GM21717 (cell line): ENCODE data around the gene METTL6.
"Not testable (repeated sequence)": the region's sequence is repeated elsewhere in the genome, so short reads cannot be mapped to it uniquely, and the experiment has no call there.

ENCODE experiments used
- ATAC-seq: cut with Tn5 transposase; IDR thresholded peaks from one replicate; pipeline ENCODE4 v1.9.1; 2021; ENCODE audit warnings: mild to moderate bottlenecking, moderate library complexity; ENCODE audit not compliant: unreplicated experiment

The METTL6 gene

DNA sequence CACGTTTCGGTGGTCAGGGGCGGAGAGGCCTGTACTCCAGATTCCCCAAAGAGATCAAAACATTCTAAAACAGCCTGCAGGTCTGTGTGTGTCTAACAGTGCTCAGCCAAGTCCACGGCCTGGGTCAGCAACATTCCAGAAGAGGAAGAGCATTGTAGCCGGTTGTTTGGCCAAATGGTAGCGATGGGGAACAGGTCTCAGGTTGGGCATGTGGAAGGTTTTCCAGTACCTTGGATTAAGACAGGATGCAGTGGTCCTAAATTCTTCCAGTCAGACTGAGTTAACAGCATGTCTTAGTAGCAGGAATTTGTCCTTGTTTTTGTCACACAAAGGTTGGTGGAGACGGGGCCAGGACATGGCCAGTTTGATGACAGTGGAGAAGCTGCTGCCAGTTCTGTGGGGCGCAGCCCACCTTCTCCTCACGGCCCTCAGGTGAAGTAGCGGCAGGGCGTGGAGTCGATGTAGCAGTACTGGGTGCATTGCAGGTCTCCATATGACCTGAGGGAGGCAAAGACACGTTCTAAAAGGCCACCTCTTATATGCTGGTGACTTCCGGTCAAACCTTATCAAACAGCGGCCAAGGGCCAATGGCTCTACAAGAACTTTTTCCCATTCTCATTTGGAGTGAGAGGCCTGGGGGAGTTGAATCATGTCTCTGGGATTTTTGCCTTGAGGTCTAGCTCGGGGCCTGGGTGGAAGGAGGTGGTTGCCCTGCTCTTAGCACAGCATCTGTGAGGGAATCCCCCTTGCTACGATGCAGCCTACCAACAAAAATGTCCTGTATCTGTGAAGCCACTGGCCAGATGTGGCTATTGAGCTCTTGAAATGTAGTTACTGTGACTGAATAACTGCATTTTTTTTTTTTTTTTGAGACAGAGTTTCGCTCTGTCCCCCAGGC is 24.1 kb upstream of the METTL6 start:
- ATAC-seq: no peak

DNA sequence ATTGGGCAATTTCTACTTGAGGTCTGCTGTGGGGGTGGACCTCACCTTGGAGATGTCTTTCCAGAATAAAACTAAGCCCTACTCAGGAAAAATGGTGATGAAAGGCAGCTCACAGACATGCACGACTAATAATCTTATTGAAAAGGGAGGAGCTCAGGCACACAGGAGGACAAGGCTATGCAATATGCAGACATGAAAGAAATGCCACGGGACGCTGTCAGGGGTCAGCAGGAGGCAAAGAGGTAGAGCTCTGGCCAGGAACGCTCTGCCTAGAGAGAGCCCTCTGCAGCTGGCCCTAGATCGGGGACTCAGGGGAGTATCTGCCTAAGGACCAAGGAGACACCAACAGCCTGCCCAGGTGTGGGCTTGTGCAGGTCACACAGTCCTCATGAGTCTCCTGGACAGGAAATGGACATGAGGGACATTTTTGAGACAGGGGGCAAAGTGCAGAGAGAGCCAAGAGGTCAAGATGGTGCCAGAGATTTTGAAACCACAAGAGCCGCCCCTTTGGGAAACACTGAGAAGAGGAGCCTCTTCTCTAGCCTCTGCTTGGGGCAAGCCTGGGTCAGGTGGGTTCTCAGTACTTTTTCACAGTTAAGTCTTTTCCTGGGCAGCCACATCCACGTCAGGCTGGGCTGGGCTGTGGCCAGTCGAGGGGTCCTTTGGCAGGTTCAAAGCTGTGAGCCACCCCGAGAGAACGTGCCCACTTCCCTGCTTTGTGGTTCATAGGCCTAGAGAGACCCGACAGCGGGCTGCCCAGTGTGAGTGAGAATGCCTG is 23.3 kb upstream of the METTL6 start:
- no peak for ATAC-seq

DNA sequence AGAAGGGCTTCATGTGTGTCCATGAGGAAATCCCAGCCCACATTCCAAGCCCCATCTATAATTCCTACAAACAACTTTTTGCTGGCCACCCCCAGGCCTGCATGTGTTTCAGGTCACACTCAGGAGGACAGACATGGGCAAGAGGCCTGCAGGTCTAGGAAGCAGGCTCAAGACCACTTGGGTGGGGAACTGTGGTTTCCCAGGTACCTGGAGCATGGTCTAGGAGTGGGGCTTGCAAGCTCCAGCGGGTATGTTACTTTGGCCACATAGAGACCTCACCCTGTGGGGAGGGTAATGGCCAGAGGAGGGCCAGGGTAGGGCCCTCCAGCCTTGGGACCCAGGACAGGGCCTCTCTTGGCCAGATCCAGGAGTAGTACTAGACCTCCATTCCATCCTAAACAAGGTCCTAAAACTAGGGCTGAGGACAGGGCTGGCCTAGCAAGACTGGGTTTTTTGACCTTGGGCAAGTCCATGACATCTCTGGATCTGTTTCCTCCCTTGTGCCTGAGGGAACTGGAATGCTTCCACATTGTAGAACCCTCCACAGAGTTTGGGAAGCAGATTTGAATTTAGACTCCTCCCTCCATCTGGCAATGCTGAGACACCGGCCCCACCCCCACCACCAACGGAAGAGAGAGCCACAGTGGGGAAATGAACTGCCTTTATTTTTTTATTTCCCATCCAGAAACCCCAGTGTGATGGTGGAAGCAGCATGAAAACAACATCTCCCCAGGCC is 22.3 kb upstream of the METTL6 start:
- ATAC-seq: no peak

DNA sequence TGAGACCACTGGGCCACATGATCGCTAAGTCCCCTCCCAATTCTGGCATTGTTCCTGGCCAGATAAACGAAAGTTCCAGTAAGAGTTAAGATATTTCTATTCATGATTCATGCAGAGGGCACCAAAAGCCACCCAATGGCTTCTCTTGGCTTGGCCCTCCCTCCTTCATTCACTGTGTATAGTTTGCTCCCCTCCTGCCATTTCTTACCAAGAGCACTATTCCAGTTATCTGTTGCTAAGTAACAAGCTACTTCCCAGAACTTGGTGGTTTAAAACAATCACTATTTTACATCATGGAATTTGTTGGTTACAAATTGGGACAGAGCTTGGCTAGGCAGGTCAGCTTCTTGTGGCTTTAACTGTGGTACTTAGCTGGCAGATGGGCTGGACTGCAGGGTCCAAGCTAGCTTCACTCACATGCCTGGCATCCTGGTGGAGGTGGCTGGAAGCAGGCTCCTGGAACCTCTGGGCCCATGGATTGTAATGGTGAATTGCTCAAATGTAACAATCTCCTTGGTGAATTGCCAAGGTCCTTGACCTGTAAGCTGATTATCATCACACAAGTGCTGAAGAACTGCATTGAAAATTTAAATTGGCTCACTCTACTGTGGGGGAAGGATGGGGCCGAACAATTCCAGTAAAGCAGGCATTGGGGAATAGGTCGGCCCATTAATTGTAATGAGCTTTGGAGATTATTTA is 16.6 kb upstream of the METTL6 start:
- ATAC-seq: no peak

GRCh38 chr3:15440891-15441290 is 13.5 kb upstream of the METTL6 start:
- ATAC-seq: no peak

DNA sequence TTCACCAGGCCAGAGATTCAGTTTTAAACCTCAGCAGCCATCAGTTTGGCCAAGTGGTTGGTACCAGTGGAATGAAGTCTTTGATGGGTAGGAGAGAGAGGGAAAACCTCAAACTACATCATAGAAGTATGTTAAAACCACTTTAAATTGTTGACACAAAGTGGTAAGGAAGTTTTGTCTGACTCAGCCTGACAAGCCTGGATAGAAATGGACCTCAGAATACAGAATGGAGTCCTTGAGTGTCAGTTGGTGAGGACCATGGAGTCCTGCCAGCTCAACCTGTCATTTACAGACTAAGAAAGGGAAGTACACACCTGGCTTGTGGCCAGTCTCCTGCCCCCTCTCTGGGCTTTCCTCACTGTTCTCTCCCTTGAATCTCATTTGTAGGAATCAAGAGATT is 12.1 kb upstream of the METTL6 start:
- ATAC-seq: no peak

DNA sequence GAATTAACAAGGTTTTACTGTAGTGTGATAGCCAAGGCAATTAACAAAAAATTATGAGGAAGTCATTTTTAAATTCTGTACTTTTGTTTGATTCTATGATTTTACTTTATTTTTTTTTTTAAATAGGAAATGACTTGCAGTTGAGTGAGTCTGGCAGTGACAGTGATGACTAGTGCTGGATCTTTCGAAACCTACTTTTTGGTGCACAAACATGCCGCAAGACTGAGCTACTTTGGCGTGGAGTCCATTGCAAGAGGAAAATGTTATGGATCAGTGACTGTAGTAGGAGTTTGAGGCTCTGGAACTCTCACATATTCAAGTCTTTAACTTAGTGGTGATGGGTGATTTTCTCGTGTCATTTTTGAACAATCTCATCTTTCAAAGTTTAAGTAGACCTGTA is 11.6 kb upstream of the METTL6 start:
- ATAC-seq: no peak

DNA sequence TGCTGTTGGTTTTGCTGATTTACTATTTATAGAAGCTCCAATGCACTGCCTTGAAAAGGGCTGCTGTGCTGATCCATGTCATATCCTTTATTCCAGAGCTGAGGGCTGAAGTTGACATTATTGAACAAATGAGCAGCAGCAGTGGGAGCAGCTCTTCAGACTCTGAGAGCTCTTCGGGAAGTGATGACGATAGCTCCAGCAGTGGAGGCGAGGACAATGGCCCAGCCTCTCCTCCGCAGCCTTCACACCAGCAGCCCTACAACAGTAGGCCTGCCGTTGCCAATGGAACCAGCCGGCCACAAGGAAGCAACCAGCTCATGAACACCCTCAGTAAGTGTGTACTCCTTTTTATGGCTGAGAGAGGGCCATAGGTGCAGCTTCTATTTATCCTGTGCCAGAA is 8.9 kb upstream of the METTL6 start:
- no peak for ATAC-seq

GRCh38 chr3:15434756-15435155 is 7.4 kb upstream of the METTL6 start:
- no peak for ATAC-seq

DNA sequence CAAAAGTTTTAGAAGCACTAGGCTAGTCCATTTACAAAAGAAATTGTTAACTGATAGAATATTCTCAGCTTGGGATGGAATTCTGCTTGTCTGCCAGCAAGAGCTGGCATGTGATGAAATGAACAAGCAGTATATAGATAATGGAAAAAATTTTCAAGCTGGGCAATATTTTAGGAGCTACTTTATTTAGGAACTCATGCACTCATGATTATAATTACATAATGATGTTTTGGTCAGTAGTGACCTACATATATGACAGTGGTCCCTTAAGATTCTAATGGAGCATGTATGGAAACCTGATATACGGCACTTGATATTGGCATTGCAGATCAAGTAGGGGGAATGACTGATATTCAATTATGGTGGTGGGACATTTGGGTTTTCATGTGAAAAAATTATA is 6.2 kb upstream of the METTL6 start:
- ATAC-seq: no peak

DNA sequence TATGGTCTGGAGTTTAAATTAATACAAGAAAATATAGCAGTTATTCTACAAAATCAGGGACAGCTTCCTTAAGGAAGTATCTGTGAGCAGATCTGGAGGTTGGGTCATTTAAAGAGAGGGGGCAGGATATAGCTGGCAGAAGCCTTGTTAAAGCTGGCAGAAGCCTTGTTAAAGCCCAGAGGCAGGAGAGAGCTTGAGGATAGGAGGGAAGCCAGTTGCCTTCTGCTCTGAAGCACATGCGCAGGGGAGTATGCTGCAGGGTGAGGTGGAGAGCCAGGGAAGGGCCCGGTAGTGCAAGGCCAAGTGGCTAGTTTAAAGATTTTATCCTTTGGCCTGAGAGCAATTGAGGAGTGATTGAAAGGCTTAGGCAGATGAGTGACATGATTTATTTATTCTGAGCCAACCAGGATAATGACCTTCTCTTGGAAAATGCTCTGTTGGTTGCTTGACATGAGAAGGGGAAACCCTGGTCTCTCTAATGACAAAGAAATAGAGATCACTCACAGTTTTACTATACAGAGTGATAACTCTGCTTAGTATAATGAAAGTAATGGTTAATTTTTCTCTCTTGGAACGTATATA is 4.0 kb upstream of the METTL6 start:
- no peak for ATAC-seq

- no peak for ATAC-seq
Measured at GRCh38 chr3:15430624-15431023, 3.3 kb upstream of the METTL6 start.

GRCh38 chr3:15429080-15429479 is 1.7 kb upstream of the METTL6 start:
- no peak for ATAC-seq

GRCh38 chr3:15428539-15428938 is 1.2 kb upstream of the METTL6 start:
- ATAC-seq: no peak

GRCh38 chr3:15427981-15428380 is 637 bp upstream of the METTL6 start:
- ATAC-seq: no peak

- no peak for ATAC-seq
Measured at GRCh38 chr3:15426579-15427118, 695 bp downstream of the METTL6 start.

DNA sequence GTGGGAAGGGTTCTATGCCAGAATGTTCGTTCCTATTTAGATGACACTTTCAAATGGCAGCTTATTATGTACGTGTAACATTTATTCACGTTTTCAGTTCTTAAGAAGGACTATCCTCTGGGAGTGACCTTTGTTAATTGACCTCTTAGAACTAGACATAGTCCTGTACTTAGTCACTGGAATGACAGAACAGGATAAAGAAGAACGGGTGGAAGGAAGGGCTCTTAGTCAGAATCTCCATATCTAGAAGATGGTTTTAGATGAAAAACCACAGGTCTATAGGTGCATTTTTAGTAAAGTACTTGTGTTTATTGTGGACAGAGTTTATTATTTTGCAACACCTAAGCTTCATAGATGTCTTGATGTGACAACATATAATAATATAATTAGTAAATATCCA is 6.5 kb downstream of the METTL6 start:
- no peak for ATAC-seq

GRCh38 chr3:15410966-15411365 is 16.4 kb downstream of the METTL6 start:
- ATAC-seq: not testable (repeated sequence)

DNA sequence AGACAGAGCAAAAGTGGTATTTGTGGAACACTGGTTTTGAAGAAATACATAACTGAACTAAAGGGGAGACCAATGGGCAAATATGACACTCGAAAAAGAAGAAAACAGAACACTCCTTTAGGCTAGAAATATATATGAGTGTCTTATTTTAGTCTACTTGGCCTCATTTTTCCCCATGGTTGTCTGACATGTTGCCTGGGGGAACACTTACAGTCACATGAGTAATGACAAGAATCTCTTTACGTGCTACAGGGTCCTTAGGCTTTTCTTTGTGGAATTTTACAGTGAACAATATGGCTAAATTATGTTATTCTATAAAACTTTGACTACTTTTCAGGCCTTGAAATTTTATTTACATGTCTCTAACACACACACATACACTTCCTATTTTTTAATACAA is 17.6 kb downstream of the METTL6 start:
- no peak for ATAC-seq

GRCh38 chr3:15409239-15409638 is 18.1 kb downstream of the METTL6 start:
- no peak for ATAC-seq
